Measurements from ENCODE around the gene TCERG1L. TPM values are rescaled to one million over a fixed set of nuclear protein-coding genes. Genes with fewer than 3 reads are reported as not detected.

The TCERG1L gene
- total and polyA plus RNA-seq, 2 donors, result 0.11 to 0.32 TPM

DNA sequence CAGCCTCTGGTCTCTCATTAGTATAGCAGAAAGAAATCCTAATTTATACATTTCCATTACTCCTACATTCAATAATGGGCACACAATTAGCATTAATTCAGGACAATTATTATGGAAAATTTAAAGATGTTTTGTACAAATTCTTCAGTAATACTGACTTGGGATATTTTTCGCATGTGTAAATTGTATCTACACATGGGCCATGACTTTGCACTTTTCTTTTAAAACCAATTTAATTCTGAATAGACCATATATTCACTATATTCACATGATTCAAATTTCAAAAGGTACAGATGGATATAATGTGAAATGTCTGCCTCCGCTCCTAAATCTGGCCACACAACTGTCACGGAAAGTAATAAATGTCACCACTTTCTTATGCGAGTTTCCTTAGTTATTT lies 123.0 kb downstream of the TCERG1L start:
- H3K36me3 ChIP-seq (ENCODE audit: insufficient read depth), result no peaks in the 10 kb centered on the region
- H3K27ac ChIP-seq (ENCODE audit: low read depth), result no peak overlapping the region
- no peaks in the 10 kb centered on the region for H3K4me1 ChIP-seq (ENCODE audit: insufficient read depth)
- no peak overlapping the region for H3K4me3 ChIP-seq (ENCODE audit: low read depth, low read length)
- DNase-seq (ENCODE audit: extremely low spot score), result no peak
- WGBS, result 86% methylated on average over 4 of the region's 4 CpGs

DNA sequence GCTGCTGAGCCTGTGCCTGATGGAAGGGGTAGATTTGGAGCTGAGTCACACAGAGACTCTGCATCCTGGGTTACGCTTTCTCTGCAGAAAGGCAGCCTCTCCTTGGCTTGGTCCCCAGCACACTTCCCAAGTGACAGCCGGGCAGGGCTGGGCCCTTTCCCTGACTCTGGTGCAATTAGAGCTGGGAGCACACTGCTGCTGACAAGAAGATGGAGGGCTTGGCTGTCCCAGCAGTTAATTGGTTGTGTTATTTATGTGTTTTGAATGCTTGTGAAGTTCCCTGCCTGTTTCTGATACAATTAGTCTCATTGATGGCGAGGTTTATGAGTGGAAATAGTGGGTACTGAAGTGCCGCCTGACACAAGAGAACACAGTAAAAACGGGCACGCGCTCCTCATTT lies 123.6 kb downstream of the TCERG1L start:
- 74% methylated on average over 7 of the region's 7 CpGs for WGBS
- Histone ChIP-seq H3K36me3 (ENCODE audit: insufficient read depth) (no peaks in the 10 kb centered on the region), H3K4me1 (ENCODE audit: insufficient read depth) (no peaks in the 10 kb centered on the region), H3K27ac (ENCODE audit: low read depth) (no peak overlapping the region), H3K4me3 (ENCODE audit: low read depth, low read length) (no peak overlapping the region)
- no peak for DNase-seq (ENCODE audit: extremely low spot score)

DNA sequence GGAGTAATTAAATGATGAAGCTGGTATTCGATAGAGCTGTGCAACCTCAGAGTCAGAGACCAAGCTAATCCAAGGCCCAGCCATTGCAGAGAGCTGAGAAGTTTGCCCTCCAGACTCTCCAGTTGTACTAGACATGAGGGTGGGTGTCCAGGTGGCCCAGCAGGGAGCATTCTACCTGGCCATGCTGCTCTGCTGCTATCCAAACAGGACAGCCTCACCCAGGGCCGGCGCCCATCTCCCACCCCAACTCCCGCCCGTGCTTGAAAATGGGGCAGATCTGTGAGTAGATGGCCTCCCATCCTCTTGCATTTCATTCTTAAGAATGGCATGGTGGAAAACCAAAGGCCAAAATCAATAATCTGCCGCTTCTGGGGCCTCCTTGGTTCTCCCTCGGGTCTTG lies 124.2 kb downstream of the TCERG1L start:
- no peak for DNase-seq (ENCODE audit: extremely low spot score)
- H3K27ac ChIP-seq (ENCODE audit: low read depth), result no peak overlapping the region
- WGBS, result 80% methylated on average over 7 of the region's 7 CpGs

DNA sequence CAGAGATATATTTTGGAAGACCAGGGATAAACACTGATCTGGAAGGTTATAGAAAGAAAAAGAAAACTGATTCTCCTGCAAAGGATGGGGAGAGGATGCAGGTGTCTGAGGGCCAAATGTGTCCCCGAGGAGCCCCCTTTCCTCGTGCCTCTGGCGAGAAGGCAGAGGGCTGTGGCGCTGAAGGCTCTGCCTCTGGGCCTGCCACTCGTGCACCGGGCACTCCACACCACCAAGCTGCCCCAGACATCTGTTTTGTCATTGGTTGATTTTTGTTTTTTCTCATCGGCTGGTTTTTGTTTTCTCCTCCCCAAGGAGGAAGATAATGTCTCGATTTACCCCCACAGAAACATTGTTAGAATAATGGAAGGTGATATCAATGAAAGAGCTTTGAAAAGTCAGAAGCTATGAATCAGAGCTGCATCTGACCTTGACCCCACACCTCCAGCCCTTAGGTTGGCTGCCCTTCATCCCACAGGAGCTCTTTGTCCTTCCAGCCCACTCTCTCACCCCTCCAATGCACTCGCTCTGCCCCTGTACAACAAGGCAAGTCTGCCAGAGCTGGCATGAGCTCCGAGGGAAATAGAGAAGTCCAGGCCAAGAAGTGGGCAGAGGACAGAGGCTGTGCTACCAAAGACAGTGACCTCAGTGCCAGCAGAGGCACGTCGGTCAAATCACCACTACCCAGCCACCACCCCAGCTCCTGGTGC lies 124.8 kb downstream of the TCERG1L start:
- DNase-seq (ENCODE audit: extremely low spot score), result no peak

More for the DNA sequence above, 124.2 kb downstream of the TCERG1L start:
- no peak overlapping the region for H3K4me3 ChIP-seq (ENCODE audit: low read depth, low read length)
- H3K4me1 ChIP-seq (ENCODE audit: insufficient read depth), result no peaks in the 10 kb centered on the region
- no peaks in the 10 kb centered on the region for H3K36me3 ChIP-seq (ENCODE audit: insufficient read depth)

DNA sequence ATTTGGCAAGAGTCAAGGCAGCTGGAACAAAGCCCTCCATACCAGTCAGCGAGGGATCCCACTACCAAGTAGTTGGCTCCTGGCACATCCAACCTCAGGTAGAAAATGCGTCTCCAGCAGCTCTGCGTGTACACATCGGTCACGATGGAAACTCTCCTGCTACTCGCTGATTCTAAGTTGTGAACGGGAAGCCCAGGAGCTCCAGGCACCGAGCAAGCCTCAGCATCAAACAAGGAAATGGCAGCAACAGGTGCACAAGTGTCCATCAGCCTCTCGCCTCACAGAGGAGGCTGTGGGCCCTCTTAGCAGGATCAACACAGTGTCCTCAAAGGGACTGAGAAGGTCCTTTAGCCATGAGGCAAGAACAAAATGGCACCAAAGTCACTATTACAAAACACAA lies 127.0 kb downstream of the TCERG1L start:
- H3K4me1 ChIP-seq (ENCODE audit: insufficient read depth), result no peaks in the 10 kb centered on the region
- no peak for DNase-seq (ENCODE audit: extremely low spot score)
- H3K4me3 ChIP-seq (ENCODE audit: low read depth, low read length), result no peak overlapping the region
- H3K36me3 ChIP-seq (ENCODE audit: insufficient read depth), result no peaks in the 10 kb centered on the region
- no peak overlapping the region for H3K27ac ChIP-seq (ENCODE audit: low read depth)
- WGBS, result 94% methylated on average over 9 of the region's 9 CpGs

More for the DNA sequence above, 124.8 kb downstream of the TCERG1L start:
- Histone ChIP-seq H3K4me3 (ENCODE audit: low read depth, low read length) (no peak overlapping the region), H3K4me1 (ENCODE audit: insufficient read depth) (no peaks in the 10 kb centered on the region), H3K27ac (ENCODE audit: low read depth) (no peak overlapping the region), H3K36me3 (ENCODE audit: insufficient read depth) (no peaks in the 10 kb centered on the region)
- WGBS, result 90% methylated on average over 12 of the region's 12 CpGs

DNA sequence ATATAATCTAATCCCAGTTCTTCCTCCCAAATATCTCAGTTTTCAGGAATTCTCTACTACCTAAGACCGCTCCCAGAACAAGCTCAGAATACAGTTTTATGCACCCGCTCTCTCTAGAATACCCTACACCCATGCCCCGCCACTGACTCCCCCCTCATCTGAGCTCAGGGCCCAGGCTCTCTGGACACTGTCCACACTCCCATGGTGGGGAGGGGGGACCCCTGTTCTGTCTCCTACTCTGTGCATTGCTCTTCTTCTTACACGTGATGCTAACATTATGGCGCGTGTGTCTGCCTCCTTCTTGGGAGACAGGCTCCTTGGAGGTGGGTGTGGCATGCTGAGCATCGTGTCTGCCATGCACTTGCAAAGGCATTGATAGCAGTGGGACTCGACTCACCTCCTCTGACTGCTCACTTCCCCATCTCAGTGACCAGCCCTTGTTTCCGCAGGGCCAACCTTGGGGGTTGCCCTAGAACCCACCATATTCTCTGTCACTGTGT lies 127.9 kb downstream of the TCERG1L start:
- Histone ChIP-seq H3K36me3 (ENCODE audit: insufficient read depth) (no peaks in the 10 kb centered on the region), H3K27ac (ENCODE audit: low read depth) (no peak overlapping the region), H3K4me3 (ENCODE audit: low read depth, low read length) (no peak overlapping the region), H3K4me1 (ENCODE audit: insufficient read depth) (no peaks in the 10 kb centered on the region)
- 92% methylated on average over 9 of the region's 9 CpGs for WGBS
- no peak for DNase-seq (ENCODE audit: extremely low spot score)

DNA sequence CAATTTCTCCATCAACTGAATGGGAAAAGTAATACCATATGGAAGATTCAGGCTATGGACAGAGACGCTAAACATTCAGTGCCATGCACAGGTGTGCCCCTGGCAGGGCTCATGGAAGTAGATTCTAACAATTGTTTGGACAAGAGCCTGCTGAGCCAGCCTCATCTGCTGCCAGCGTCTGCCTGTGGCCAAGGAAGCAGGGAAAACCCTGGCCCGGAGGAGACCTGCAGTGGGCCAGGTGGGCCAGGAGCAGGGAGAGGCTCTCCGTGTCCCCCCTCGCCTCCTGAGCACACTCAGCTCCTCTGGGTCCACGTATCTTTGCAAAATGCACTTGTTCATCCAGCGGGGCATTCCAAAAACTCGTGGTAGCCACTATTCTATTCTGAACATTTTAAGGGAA lies 130.1 kb downstream of the TCERG1L start:
- Histone ChIP-seq H3K4me3 (ENCODE audit: low read depth, low read length) (no peak overlapping the region), H3K36me3 (ENCODE audit: insufficient read depth) (no peaks in the 10 kb centered on the region), H3K4me1 (ENCODE audit: insufficient read depth) (no peaks in the 10 kb centered on the region), H3K27ac (ENCODE audit: low read depth) (no peak overlapping the region)
- WGBS, result 84% methylated on average over 8 of the region's 8 CpGs
- DNase-seq (ENCODE audit: extremely low spot score), result no peak

DNA sequence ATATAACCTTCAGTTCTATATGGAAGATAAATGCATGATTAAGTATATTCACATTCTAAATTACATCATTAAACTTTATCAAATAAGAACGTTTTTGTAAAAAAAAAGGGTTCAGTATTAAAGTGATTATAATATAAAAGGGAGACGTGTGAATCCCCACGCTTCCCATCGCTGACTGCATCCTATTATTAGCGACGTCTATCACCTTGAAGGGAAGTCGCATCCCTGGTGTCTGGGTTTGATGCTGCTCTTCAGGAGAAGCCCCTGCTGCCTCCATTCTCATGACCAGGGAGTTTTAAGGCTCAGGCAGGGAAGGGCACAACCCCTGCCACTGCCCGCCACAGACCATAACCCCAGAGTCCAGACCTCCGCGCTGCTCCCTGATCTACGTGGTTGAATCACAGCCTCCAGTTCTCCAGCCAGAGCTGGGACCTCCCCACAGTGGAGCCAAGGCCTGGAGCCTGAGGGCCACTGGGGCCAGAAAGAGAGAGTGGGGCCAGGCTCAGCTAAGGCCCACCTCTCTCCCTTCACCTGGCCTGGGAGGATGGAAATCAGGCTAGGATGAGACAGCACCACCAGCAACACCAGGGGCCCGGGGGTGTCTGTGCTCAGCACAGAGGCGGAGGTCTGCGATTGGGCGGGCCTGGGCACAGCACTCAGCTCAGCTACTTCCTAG lies 130.6 kb downstream of the TCERG1L start:
- no peaks in the 10 kb centered on the region for H3K4me1 ChIP-seq (ENCODE audit: insufficient read depth)
- no peak for DNase-seq (ENCODE audit: extremely low spot score)
- H3K36me3 ChIP-seq (ENCODE audit: insufficient read depth), result no peaks in the 10 kb centered on the region
- H3K4me3 ChIP-seq (ENCODE audit: low read depth, low read length), result no peak overlapping the region
- 85% methylated on average over 15 of the region's 15 CpGs for WGBS
- H3K27ac ChIP-seq (ENCODE audit: low read depth), result no peak overlapping the region

DNA sequence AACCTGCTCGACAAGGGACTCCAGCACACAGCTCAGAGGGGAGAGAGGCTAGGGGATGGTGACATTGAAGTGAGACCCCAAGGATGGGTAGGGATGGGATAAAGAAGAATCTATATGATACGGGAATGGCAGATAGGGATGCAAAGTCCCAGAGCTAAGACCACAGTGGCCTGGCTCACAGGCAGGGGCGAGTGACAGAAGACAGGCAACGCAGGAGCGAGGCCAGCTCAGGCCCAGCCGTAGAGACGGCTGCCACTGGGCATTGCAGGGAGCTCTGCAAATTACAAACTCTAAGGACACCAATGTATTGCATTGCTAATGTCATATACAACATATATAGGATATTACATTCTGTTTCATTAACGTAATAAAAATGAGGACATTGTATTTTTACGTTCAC lies 131.4 kb downstream of the TCERG1L start:
- 83% methylated on average over 9 of the region's 9 CpGs for WGBS
- no peak overlapping the region for H3K4me3 ChIP-seq (ENCODE audit: low read depth, low read length)
- no peaks in the 10 kb centered on the region for H3K4me1 ChIP-seq (ENCODE audit: insufficient read depth)
- H3K36me3 ChIP-seq (ENCODE audit: insufficient read depth), result no peaks in the 10 kb centered on the region
- no peak for DNase-seq (ENCODE audit: extremely low spot score)
- no peak overlapping the region for H3K27ac ChIP-seq (ENCODE audit: low read depth)

DNA sequence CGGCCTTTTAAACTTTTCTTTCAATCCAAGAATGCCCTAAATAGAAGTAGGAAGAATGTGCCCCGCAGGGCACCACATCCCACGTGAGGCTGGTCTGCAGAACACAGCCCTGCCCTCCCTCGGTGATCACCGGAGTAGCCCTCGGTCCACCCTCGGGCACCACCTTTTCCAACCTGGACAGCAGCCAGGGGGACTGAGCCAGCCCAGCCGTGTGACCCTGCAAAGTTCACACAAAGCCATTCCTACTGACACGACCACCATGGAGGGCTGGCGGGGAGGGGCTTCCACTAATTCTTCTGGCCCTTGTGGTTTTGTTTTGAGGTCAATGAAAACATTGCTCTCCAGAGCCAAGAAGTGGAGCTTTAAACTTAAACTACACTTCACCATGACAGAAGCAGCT lies 132.2 kb downstream of the TCERG1L start:
- H3K27ac ChIP-seq (ENCODE audit: low read depth), result no peak overlapping the region
- no peak for DNase-seq (ENCODE audit: extremely low spot score)
- no peaks in the 10 kb centered on the region for H3K36me3 ChIP-seq (ENCODE audit: insufficient read depth)
- no peaks in the 10 kb centered on the region for H3K4me1 ChIP-seq (ENCODE audit: insufficient read depth)
- H3K4me3 ChIP-seq (ENCODE audit: low read depth, low read length), result no peak overlapping the region
- 48% methylated on average over 10 of the region's 10 CpGs for WGBS

DNA sequence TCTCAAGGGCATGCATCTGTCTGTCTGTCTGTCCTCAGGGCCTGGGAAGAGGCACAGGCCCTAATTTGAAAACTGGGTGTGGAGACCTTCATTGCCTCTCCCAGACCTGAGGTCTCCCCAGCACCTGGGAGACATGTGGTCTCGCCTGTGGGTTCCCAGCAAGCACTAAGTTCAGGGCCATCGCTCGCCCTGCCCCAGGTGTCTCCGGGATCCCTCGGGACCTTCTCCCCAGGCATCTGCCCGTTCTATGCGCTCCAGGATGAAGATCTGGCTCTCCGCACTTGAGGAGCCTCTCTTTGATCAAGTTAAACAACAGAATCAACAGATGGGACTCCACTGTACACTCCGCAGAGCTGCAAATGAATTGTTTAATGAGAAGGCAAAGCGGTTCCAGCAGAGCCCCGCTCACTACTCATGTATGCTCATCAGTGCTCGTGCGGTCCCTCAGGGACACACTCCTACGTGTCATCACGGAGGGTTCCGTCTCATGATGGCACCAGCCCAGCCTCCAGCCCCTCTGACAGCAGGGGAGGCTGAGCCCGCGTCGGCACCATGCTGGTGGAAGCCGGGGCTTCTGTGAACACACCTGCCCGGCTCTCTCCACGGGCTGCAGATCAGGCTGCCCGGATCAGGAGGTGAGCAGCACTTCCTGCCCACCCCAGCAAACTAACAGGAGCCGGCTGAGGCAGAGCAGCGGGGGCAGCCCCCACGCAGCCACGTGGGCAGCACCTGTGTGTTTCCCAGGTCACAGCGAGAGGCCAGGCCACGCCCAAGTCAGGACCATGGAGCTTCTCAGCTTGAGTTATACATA lies 132.8 kb downstream of the TCERG1L start:
- no peak for DNase-seq (ENCODE audit: extremely low spot score)

DNA sequence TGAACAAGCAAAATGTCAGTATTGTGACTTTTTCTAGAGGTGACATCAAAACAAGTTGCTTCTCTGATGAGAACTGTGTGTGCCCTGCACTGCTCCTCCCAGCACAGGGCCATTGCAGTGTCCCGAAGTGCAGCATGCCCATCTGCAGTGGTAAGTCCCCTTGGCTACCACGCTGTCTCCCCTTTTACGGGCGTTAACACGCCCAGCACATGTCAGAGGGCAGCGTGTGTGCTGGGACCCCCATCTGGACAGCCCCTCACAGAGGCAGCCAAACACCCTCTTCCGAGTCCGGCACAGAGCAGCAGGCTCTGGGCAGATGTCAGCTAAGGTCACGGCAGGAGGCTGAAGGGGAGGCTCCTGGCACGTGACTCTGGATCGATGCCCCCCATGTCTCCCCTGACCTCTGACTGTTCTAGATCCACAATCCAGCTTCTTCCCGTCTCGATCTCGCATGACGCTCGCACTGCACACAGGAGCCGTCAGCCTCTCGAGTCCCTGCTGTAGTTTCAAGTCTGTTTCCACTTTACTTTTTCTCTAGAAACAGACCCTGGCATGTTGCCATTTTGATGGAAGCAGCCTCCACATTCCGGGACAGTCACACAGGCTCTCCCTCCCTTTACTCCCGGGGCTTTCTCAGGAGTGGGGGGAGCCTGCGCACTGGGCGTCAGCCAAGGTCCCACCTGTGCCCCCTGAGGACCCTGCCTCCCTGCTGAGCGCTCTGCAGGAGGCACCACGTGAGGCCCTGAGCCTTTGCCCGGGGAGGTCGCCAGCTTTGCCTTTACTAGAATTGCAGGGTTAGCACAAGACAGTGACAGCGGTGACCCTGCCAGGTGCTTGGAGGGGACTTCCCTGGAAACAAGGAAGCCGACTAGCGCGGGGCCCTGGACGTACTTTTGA lies 133.8 kb downstream of the TCERG1L start:
- DNase-seq (ENCODE audit: extremely low spot score), result no peak
- H3K36me3 ChIP-seq (ENCODE audit: insufficient read depth), result no peaks in the 10 kb centered on the region
- H3K4me1 ChIP-seq (ENCODE audit: insufficient read depth), result no peaks in the 10 kb centered on the region
- no peak overlapping the region for H3K4me3 ChIP-seq (ENCODE audit: low read depth, low read length)
- no peak overlapping the region for H3K27ac ChIP-seq (ENCODE audit: low read depth)
- WGBS, result 53% methylated on average over 31 of the region's 31 CpGs

More for the DNA sequence above, 132.8 kb downstream of the TCERG1L start:
- Histone ChIP-seq H3K36me3 (ENCODE audit: insufficient read depth) (no peaks in the 10 kb centered on the region), H3K27ac (ENCODE audit: low read depth) (no peak overlapping the region), H3K4me1 (ENCODE audit: insufficient read depth) (no peaks in the 10 kb centered on the region), H3K4me3 (ENCODE audit: low read depth, low read length) (no peak overlapping the region)
- 84% methylated on average over 29 of the region's 29 CpGs for WGBS

DNA sequence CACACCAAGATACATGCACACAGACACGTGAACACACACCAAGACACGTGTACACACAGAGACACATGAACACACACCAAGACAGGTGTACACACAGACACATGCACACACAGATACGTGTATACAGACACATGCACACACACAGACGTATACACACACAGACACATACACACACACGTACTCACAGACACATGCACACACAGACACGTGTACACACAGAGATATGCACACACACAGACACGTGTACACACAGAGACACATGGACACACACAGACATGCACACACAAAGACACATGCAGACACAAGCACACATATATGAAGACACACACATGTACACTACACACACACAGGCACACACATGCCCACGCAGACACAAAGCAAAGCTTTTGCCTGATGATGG lies 134.6 kb downstream of the TCERG1L start:
- H3K4me3 ChIP-seq (ENCODE audit: low read depth, low read length), result no peak overlapping the region
- DNase-seq (ENCODE audit: extremely low spot score), result no peak
- H3K36me3 ChIP-seq (ENCODE audit: insufficient read depth), result no peaks in the 10 kb centered on the region
- WGBS, result 87% methylated on average over 8 of the region's 8 CpGs
- no peaks in the 10 kb centered on the region for H3K4me1 ChIP-seq (ENCODE audit: insufficient read depth)
- H3K27ac ChIP-seq (ENCODE audit: low read depth), result no peak overlapping the region
